H1 (cell line): ENCODE data around the gene MAPRE2. TPM values are rescaled to one million over a fixed set of nuclear protein-coding genes. Genes with fewer than 3 reads are reported as not detected.
A peak's percentile ranks its signal among the peaks of the same experiment; 100 is the strongest.

Experiments
- ASH2L ChIP-seq: fragments of 200-600, 300-600 bp; sonication (generic); IDR thresholded peaks from one replicate; pipeline ENCODE4 v1.7.1; 2017; ENCODE audit warnings: low read length
- CBX5 ChIP-seq: fragments of 300-800, 300-1000 bp; sonication (generic); IDR thresholded peaks from 2 replicates; pipeline ENCODE4 v1.7.1; 2016; ENCODE audit warnings: antibody characterized with exemption, low read length, low read depth
- CEBPB ChIP-seq: IDR thresholded peaks from 2 replicates; pipeline ENCODE4 v1.6.1; 2012; ENCODE audit warnings: low read depth, low read length
- EP300 ChIP-seq, 2 experiments: IDR thresholded peaks; 1 replicate in 1 of 2; 2 replicates in 1 of 2; pipeline ENCODE4 v1.6.1; 2011 to 2012; ENCODE audit warnings: low read depth in 2 of 2, low read length in 2 of 2, mild to moderate bottlenecking in 2 of 2, borderline replicate concordance in 1 of 2, inconsistent platforms in 1 of 2, moderate library complexity in 1 of 2
- EZH2 ChIP-seq: fragments of 200-600 bp; sonication (generic); IDR thresholded peaks from 2 replicates; pipeline ENCODE4 v1.7.1; 2012; ENCODE audit warnings: low read depth, mild to moderate bottlenecking, moderate library complexity, low read length, inconsistent platforms; ENCODE audit not compliant: severe bottlenecking
- FOSL1 ChIP-seq: IDR thresholded peaks from 2 replicates; pipeline ENCODE4 v1.6.1; 2011; ENCODE audit warnings: mild to moderate bottlenecking, low read depth, low read length, moderate library complexity; ENCODE audit not compliant: insufficient read depth
- GABPA ChIP-seq: IDR thresholded peaks from 2 replicates; pipeline ENCODE4 v1.6.1; 2011; ENCODE audit warnings: mild to moderate bottlenecking, low read length, moderate library complexity, borderline replicate concordance; ENCODE audit not compliant: insufficient read depth
- GTF2F1 ChIP-seq: IDR thresholded peaks from 2 replicates; pipeline ENCODE4 v1.6.1; 2012; ENCODE audit warnings: low read depth, low read length, improper control_type of control experiment, borderline replicate concordance
- JUN ChIP-seq: IDR thresholded peaks from 2 replicates; pipeline ENCODE4 v1.6.1; 2011; ENCODE audit warnings: low read depth, mild to moderate bottlenecking, improper control_type of control experiment, low read length
- NRF1 ChIP-seq: IDR thresholded peaks from 2 replicates; pipeline ENCODE4 v1.6.1; 2011; ENCODE audit warnings: mild to moderate bottlenecking, low read depth, low read length, improper control_type of control experiment
- POLR2AphosphoS5 ChIP-seq: IDR thresholded peaks from 2 replicates; pipeline ENCODE4 v1.6.1; 2011; ENCODE audit warnings: low read depth, low read length
- RFX5 ChIP-seq: IDR thresholded peaks from 2 replicates; pipeline ENCODE4 v1.6.1; 2011; ENCODE audit warnings: low read depth, low read length, improper control_type of control experiment, borderline replicate concordance
- RNF2 ChIP-seq: fragments of 200-900, 300-1000 bp; sonication (generic); IDR thresholded peaks from 2 replicates; pipeline ENCODE4 v1.7.1; 2016; ENCODE audit warnings: borderline replicate concordance, low read depth, mild to moderate bottlenecking, antibody characterized with exemption, low read length; ENCODE audit not compliant: poor library complexity, severe bottlenecking; ENCODE audit errors: missing control alignments
- SAP30 ChIP-seq: fragments of 300-600 bp; sonication (generic); IDR thresholded peaks from 2 replicates; pipeline ENCODE4 v1.7.1; 2012; ENCODE audit warnings: low read length, moderate library complexity, mild to moderate bottlenecking, inconsistent platforms; ENCODE audit not compliant: insufficient read depth, insufficient replicate concordance
- SIN3A ChIP-seq, 2 experiments: IDR thresholded peaks in 1 of 2; conservative IDR thresholded peaks in 1 of 2; 2 replicates each; pipeline ENCODE4 v1.6.1; 2011 to 2012; ENCODE audit warnings: low read length in 2 of 2, improper control_type of control experiment in 1 of 2, low read depth in 1 of 2, mild to moderate bottlenecking in 1 of 2
- SRF ChIP-seq: IDR thresholded peaks from 2 replicates; pipeline ENCODE4 v1.6.1; 2011; ENCODE audit warnings: mild to moderate bottlenecking, low read depth, low read length, moderate library complexity
- TAF7 ChIP-seq: optimal IDR thresholded peaks from 2 replicates; pipeline ENCODE3; 2011; ENCODE audit warnings: low read depth, mild to moderate bottlenecking, inconsistent platforms, low read length, moderate library complexity, borderline replicate concordance
- polyA plus RNA-seq, 7 experiments: library from polyadenylated mRNA; depleted of rRNA in 3 of 7; stranded (reverse) in 5 of 7; unstranded in 2 of 7; fragments of >200 nt in 5 of 7; fragments of 200-250 nt in 2 of 7; gene quantifications; 1 replicate in 5 of 7; 2 replicates in 1 of 7; 4 replicates in 1 of 7; pipeline versions ENCODE4 v1.2.1 to v1.2.3, GENCODE V29; 2011 to 2013; ENCODE audit warnings: missing spikeins in 2 of 7, mixed read lengths in 2 of 7
- total RNA-seq: library from RNA; stranded (reverse); fragmentation: NEBNext Ultra II Directional; extraction: Animal tissue kit (Norgen Biotek cat#: 25700); gene quantifications from 2 replicates; pipeline ENCODE4 v1.2.1, GENCODE V29; 2021
- TF ChIP-seq, protein P1 (sequence below): IDR thresholded peaks from 2 replicates; pipeline ENCODE4 v1.6.1; 2011; ENCODE audit warnings: low read length, improper control_type of control experiment
- TF ChIP-seq, protein P2 (sequence below): IDR thresholded peaks from 2 replicates; pipeline ENCODE4 v1.6.1; 2012; ENCODE audit warnings: low read length, inconsistent platforms

Gene MAPRE2
- total and polyA plus RNA-seq, 2 of the 8 experiments (the other 6 are each of a cell fraction or from before 2014, with no cell fraction given): 32.6 to 33.1 TPM

DNA sequence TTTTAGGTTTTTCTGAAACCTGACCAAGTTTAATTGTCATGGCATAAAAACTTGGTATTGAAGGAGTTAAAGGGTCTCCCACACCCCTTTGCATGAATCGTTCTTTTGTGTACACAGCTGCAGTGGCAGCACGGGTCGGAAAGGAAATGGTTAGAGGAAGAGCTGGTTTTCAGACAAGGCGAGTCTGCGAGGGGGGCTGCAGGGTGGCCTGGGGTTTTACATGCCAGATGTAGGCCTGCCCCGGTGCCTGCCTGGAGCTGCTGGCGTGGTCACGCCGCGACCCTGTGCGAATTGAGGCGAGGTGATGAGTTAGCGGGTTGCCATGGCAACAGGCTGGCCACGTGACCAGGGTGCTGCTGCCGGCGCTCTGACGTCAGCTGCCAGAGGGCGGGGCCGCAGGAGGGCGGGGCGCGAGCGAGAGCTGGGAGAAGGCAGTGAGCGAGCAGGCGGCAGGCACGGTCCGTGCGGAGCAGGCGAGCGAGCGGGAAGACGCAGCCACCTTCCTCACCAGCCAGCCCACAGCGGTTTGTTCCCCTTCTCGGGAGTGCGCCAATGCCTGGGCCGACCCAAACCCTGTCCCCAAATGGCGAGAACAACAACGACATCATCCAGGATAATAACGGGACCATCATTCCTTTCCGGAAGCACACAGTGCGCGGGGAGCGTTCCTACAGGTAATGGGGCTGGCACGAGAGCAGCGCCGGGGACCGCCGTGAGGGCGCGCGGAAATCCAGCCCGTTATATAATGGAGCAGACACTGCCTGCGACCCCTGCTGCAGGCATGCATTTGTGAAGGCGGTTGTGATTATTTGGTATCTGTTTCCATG lies at the start of gene MAPRE2 (continued):
- no peak for TF ChIP-seq NRF1
- TF ChIP-seq RNF2: no peak
- no peak for TF ChIP-seq FOSL1
- TF ChIP-seq SAP30: peak; percentile 89
- TF ChIP-seq JUN: no peak
- TF ChIP-seq, protein P1, sequence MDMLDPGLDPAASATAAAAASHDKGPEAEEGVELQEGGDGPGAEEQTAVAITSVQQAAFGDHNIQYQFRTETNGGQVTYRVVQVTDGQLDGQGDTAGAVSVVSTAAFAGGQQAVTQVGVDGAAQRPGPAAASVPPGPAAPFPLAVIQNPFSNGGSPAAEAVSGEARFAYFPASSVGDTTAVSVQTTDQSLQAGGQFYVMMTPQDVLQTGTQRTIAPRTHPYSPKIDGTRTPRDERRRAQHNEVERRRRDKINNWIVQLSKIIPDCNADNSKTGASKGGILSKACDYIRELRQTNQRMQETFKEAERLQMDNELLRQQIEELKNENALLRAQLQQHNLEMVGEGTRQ: peak; percentile 98
- TF ChIP-seq CBX5: no peak
- no peak for TF ChIP-seq GABPA
- TF ChIP-seq EP300 (IDR thresholded peaks at IDR 0.05; ENCODE audit: borderline replicate concordance in 1 of 2, low read depth in 2 of 2, low read length in 2 of 2): no peak
- TF ChIP-seq CEBPB: 0 out of 2 replicates have a peak, but pooled peaks have one; percentile 2
- peak; percentile 46 to 73; a peak in 2 of 4 replicates for TF ChIP-seq SIN3A (conservative IDR thresholded peaks at IDR 0.05 in 1 of 2, IDR thresholded peaks at IDR 0.05 in 1 of 2; ENCODE audit: low read depth in 1 of 2, low read length in 2 of 2)
- TF ChIP-seq TAF7: peak; percentile 62
- peak; percentile 98 for TF ChIP-seq POLR2AphosphoS5
- TF ChIP-seq, protein P2, sequence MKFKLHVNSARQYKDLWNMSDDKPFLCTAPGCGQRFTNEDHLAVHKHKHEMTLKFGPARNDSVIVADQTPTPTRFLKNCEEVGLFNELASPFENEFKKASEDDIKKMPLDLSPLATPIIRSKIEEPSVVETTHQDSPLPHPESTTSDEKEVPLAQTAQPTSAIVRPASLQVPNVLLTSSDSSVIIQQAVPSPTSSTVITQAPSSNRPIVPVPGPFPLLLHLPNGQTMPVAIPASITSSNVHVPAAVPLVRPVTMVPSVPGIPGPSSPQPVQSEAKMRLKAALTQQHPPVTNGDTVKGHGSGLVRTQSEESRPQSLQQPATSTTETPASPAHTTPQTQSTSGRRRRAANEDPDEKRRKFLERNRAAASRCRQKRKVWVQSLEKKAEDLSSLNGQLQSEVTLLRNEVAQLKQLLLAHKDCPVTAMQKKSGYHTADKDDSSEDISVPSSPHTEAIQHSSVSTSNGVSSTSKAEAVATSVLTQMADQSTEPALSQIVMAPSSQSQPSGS: no peak
- no peak for TF ChIP-seq SRF
- 0 out of 2 replicates have a peak, but pooled peaks have one; percentile 35 for TF ChIP-seq RFX5
- TF ChIP-seq EZH2: no peak
- no peak for TF ChIP-seq GTF2F1
- peak; percentile 99 for TF ChIP-seq ASH2L
